GM19463 (cell line): ENCODE results near the gene PARD3.

Experiments used
- ATAC-seq: cut with Tn5 transposase; IDR thresholded peaks from one replicate; pipeline ENCODE4 v1.9.1; 2021; ENCODE audit warnings: mild to moderate bottlenecking, moderate library complexity; ENCODE audit not compliant: unreplicated experiment

PARD3 gene

DNA sequence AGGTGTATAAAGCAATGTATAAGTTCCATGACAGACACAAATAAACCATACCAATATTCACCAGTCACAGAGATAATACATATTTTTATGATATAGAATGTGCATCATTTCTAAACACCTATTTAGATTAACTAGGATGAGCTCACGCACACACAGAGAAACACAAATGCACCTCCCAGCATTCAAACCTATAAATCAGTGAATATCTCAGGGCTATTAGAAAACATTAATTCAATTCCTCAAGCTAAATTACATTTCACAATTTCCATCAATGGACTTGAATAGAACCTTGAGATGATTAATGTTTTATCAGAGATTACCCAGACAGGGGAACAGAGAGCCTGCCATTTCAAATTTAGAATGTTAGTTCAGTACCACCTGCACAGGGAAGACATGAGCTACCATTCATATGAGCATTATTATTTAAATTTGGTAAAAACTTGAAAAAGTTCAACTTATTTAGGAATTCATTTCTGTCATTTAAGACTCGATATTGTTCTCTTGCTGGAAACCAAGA lies 221.7 kb downstream of the PARD3 start:
- ATAC-seq = no peak

DNA sequence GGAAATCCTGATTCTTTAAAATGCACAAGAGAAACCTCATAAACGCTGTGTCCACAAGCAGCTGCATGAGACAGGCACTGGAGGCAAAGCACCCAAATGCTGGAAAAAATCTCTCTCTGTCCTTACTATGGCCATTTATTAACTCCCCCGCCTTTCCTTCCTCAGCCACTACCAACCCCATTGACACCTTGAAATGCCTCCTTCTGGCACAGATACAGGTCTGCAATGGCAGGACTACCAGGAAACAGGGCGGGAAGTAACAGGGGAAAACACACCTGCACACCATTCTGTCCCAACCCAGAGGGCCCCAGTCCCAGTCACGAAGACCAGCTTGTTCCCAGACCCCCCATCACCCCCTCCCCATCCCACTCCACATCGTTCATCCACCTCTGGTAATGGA lies 224.3 kb downstream of the PARD3 start:
- ATAC-seq = no peak

DNA sequence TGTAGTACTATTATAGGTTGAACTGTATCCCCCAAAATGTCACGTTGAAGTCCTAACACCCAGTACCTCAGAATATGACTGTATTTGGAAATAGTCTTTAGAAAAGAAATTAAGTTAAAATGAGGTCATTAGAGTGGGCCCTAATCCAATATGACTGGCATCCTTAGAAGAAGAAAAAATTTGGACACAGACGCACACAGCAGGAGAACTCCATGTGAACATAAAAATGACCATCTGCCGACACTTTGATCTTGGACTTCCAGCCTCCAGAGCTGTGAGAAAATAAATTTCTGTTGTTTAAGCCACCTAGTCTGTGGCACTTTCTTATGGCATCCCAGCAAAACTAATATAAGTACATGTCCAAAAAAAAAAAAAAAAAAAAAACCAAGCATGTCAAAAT lies 225.8 kb downstream of the PARD3 start:
- ATAC-seq = no peak

DNA sequence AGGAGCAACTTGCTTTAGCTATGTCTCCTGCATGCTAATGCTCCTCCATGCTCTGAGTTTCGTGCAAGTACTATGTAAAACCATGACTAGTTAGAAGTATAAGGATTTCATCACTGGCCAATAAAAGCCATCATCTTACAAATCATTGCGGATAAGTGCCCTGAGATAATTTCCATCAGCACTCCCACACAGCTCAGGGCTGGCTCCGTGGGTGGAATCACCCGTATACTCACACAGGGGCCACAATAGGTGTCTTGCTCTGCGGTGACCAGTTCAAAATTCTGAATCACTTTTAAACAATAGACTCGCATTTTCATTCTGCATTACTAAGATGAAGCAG lies 227.4 kb downstream of the PARD3 start:
- ATAC-seq = no peak

DNA sequence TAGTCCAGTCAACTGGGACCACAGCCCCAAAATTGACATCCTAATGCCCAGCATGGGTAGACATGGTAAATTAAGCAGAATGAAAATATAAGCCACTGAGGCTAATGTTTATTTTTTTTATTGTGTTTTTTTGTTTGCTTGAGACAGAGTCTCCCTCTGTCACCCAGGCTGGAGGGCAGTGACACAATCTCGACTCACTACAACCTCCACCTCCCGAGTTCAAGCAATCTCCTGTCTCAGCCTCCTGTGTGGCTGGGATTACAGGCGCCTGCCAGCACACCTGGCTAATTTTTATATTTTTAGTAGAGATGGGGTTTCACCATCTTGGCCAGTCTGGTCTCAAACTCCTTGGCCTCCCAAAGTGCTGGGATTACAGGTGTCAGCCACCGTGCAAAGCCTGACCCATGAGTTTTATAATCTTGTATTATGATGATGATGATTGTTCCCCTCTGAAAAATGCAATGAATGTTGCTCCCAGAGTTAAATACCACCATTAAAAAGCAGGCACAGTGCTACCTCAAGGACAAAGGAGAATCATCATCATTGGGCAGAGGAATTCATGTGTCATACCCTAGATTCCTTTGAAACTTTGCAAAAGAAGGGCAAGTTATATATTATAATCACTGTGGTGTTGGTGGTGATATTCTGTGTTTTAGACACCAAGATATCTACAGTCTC lies 228.0 kb downstream of the PARD3 start:
- no peak for ATAC-seq

DNA sequence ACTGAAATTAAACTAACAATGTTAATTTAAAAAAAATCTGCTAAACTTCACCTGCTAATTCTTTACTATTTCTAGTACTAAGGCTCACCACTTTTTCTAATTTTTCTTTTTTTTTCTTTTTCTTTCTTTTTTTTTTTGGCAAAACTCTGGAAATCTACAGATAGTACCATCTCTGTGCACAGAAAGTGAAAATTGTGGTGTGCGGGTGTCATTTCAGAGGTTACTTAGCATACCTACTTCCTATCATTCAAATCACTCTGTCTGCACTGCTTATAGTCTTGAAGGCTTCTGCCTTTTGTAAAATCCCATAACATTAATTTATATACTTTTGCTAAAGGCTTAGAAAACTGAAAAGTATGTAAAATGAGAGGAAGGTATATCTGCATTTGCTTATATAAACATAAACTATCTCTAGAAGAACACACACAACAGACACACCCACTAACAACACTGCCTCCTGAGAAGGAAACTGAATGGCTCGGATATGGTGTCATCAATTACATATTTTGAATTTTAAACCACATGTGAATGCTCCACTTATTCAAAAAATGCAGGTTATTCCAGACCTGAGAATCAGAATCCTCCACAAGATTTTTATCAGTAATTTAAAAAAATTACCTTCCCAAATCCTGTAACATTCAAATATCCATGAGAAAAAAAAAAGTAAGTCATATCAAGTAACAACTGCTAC lies 229.5 kb downstream of the PARD3 start:
- peak; percentile 84 for ATAC-seq

DNA sequence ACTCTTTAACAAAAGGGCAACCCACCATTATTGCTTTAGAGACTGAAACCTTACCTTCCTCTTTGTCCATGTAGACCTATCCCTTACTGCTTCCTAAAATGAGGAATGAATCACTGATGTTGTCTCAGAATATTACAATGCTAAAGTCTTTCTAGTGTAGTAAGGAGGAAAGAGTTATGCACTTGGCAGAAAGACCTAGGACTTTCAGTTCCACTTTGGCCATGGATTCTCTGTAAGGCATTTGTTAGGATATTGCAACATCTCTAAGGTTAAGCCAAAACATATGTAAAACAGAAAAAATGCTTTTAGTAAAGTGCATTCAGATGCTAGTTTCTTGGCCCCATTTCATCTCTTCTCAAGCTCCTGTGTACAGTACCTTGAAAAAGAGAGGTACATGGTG lies 230.9 kb downstream of the PARD3 start:
- ATAC-seq = no peak

DNA sequence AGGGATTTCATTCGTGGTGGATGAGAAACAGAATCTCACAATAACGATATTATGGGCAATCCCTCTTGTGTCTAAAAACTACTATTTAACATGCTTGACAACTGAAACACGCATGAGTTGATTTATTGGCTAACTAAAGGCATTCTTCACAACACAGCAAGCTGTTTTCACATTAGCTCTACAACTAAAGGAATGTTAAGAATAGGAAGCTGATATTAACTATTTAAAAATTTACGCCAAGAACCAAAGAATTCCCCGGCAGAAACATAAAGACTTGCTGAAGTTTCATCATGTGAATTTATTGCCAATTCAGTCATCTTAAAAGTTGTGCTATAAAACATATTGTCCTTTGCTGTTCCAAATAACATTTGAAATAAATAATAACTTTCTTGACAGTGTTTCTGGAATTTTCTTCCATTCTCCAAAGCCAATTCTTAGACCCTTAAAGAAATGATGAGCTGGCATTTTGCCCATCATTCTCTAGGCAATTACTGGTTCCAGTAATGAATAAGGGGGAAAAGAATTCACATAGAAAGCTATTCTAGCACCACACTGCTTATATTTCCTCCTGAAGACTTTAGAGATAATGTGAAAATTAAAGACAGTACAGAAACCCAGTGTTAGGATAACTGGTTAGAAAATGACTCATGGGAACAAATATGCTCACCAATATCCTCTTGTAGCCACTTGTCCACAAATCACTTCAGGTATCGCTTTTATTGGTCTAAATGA lies 233.1 kb downstream of the PARD3 start:
- no peak for ATAC-seq

DNA sequence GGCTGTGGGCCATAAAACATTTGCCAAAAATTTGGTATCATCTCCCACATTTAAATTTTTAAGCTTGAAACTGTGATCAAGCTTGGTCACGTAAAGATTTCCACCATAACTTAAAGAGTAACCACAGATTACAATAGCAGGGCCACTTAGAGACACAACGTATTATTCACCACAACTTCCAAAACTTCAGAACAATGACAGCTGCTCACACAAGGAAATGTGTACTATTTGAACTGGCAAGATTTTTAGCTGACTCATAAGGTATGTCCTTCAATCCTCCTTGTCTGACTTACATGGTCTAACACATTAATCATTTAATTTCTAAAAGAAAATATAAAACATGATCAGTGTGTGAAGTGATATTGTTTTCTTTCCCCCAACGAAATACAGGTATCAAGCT lies 234.5 kb downstream of the PARD3 start:
- ATAC-seq = no peak

DNA sequence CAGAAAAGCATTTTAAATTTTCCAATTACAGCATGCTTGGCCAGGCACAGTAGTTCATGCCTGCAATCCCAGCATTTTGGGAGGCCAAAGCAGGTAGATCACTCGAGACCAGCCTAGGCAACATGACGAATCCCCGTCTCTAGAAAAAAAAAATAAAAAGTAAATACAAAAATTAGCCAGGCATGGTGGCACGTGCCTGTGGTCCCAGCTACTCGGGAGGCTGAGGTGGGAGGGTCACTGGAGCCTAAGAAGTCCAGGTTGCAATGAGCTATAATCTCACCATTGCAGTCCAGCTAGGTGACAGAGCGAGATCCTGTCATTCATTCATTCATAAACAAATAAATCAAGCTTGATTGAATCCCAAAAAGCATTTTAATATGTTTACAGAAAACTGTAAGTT lies 234.9 kb downstream of the PARD3 start:
- no peak for ATAC-seq

DNA sequence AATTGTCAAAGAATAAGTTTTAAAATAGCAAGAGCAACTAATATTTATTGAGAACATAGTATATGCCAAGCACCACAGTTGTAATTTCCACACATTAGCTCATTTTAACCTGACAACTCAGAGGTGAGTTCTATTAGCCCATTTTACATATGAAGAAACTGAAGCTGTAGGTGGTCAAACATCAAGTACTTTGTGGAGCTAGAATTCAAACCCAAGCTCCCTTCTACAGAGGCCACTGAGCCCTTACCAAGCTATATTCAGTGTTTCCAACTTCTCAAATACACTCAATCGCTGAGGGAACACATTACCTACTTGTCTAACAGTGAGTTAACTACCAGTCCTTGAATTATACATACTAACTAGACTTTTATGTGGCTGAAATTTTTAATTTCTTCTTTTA lies 236.6 kb downstream of the PARD3 start:
- ATAC-seq = no peak

DNA sequence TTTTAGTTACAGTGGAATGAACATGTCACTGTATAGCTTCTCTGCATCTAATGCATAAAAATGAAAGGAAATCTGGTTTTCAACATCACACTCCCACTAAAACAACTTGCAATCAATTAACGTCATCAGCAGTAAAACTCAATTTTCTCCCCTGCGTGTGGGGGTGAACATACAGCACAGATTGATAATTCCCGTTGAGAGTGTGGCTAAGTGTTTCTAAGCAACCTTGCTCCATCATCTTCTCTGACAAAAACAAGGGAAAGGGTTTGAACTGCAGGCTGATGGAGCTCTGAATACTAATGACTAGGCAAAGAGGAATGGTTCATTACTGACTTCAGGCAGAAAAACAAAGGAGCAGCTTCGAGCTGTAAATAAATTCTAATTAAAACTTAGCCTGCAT lies 238.3 kb downstream of the PARD3 start:
- no peak for ATAC-seq

DNA sequence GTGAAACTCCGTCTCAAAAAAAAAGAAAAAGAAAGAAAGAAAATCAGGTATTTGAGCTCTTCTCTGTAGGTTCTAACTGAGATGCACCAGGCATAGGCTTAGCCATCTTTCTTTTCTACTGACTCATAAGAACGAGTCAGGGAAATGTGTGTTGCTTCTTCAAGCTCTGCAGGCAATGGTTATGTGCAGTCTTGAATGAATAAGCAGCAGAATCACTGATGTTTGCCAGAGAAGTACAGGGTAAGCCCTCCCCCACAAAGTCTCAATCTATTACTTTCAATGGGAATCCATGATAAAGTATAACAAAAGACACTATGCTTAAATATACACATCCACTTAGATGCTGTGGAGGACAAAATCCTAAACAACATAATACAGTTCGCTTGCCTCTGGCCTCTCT lies 239.2 kb downstream of the PARD3 start:
- ATAC-seq = no peak

DNA sequence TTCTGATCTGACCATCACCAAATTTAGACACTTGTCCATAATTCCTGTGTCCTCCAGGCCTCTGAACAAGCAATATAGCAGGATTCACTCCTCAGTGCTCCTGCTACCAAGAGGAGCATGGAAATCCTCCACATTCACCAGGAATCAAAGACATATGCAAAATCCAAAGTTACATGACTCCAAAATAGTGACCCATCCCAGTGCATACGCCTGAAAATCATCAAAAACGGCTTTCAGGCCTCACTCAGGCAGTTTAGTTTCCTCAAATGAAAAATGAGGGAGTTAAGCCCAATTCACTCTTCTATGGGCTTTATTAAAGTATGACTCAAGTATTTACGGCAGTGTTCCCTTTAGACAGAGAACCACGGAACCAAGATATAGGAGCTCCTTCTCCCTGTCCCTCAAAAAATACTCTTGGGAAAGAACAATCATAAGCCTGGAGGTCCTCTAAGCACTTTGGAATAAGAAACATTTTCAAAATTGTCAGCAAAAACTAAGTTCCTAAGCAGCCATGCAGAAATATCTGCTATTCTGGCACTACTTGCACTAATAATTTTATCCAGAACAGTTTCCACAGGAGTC lies 240.7 kb downstream of the PARD3 start:
- ATAC-seq = no peak

DNA sequence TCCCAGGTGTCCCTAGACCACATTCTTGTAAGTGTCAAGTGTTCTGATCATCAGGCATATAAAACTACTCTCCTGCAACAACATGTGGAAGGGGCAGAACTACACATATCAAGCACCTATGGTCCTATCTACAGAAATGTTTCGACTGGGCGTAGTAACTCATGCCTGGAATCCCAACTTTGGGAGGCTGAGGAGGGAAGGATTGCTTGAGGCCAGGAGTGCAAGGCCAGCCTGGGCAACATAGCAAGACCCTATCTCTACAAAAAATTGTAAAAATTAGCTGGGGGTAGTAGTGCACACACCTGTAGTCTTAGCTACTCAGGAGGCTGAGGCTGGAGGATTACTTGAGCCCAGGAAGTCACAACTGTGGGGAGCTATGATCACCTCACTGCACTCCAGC lies 244.2 kb downstream of the PARD3 start:
- no peak for ATAC-seq

DNA sequence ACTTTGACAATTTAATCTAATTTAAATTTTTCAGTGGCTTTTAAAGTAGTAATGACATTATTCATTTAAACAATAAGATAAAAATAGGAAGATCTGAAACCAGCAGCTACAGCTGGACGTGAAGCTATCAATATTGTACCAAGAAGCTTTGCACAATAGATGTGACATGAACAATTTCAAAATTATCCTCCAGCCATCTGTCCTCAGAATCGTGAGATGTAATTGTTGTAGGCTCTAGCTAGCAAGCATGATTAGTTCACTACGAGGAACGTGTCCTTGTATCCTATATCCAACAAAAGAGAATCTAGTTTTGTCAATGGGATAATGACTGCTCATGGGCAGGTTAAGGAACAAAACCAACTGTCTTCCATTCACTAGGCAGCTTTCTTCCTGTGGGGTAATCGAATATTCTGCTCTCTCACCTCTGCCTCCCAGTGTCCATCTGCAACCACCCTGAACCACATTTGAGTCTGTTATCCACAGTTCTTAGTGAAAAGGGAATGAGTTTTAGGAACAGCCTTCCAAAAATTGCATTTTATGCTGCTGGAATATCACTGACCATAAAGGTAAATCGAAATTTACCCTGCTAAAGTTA lies 247.3 kb downstream of the PARD3 start:
- no peak for ATAC-seq

DNA sequence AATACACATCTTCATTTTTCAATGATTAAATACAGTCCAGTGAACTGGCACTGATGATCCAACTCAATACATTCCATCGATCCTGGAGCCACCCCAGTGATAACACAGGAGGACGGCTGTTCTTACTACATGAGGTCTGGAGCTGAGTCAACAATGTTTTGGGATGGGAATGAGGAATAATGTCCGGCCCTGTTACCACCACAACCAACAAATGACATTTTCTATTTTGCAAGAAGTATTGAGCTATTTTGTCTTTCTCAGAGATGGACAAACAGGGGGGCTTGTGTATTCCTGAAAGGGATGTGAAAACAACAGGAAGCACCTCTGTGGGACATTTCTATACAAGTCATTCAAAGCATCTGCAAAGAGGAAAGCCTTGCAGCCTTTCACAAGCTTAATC lies 249.2 kb downstream of the PARD3 start:
- ATAC-seq = no peak

DNA sequence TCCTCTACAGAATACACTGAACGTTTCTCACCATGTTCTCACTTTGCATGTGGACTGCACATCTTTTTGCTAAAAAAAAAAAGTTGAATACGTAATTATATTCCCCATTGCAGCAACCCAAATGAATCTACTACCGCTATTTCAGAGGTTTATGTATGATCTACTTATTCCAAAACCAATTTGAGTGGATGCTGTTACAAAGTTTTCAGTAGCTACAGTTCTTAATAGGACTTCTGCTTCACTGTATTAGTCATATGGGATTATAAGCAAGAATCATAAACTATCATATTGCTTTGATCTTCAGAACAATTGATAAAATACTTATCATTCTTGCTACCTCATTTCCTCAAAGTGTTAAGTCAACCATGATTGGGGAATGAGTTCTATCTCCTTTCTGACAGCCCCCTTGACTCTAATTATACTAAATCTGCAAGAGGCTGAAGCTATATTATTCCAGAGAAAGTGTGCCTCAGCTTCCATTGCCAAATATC lies 257.0 kb downstream of the PARD3 start:
- no peak for ATAC-seq

DNA sequence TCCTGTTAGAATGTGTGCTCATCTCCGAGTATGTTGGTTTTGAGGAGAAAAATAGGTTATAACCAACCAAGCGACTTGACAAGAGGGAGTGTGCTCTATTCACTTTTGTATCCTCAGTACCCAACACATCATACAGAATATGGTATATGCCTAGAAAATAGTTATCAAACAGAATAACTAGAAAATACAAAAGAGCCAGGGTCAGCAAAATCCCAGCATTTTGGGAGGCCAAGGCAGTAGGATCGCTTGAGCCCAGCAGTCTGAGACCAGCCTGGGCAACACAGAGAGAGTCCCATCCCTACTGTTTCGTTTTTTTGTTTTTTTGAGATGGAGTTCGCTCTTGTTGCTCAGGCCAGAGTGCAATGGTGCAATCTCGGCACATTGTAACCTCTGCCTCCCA lies 257.9 kb downstream of the PARD3 start:
- no peak for ATAC-seq

DNA sequence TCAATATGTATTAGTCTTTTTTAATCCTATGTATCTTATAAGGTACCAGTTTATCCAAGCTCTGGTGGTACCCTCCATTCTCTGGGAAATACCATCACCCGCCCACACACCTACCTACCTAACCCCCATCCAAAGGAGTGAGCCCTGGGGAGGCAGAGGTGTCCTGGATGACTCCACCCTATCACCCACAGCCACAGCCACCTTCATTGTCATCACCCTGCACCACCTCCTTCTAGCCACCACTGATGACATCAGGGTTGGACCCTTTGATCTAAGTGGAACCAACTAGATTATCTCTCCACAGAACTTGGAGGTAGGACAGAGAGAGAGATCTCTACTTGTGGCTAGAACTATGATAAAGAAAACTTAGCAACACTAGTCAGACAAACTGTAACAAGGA lies 259.4 kb downstream of the PARD3 start:
- no peak for ATAC-seq

DNA sequence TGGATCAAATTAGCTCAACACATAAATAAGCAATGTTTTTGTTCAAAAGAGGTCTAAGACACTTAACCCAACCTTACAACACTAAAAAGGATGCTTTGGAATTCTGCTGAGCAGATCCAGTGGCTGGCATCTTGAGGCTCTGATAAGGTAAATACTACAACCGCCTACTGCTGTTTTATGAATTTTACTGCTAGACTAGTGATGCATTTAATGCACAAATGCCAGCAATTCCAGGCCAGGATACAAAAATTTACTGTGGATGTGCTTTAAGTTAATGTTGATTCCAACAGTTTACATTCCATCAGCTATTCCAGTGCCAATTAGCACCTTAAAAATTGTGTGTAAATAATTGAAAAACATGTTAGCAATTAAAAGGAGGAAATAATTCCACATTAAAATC lies 261.3 kb downstream of the PARD3 start:
- no peak for ATAC-seq
